ENCODE data around the gene CLEC1B. TPM values are rescaled to one million over a fixed set of nuclear protein-coding genes. Genes with fewer than 3 reads are reported as not detected.
"Not testable (repeated sequence)": the region's sequence is repeated elsewhere in the genome, so short reads cannot be mapped to it uniquely, and the experiment has no call there.

Gene CLEC1B
- not detected for total RNA-seq

GRCh38 chr12:9999016-9999415 lies at the start of gene CLEC1B:
CLEC1B (minus strand) TSS chr12:9999121; CDS start chr12:9999100, 21 bp downstream.
- DNase-seq (ENCODE audit: low spot score) (no peak), ATAC-seq (no peak)
- no peak within 1 kb of the TSS for H3K27ac Mint-ChIP-seq
- peaks cover 0 to 7% of the 10 kb centered on the region in 2 donors for H3K4me1 Mint-ChIP-seq (ENCODE audit: low read depth in 2 of 2)
- H3K36me3 Mint-ChIP-seq: no peaks in the 10 kb centered on the region
- no peaks in the 10 kb centered on the region for H3K9me3 Mint-ChIP-seq
- peaks cover 0 to 1% of the 10 kb centered on the region in 2 donors for H3K27me3 Mint-ChIP-seq
- no peak within 1 kb of the TSS for H3K4me3 Mint-ChIP-seq

GRCh38 chr12:10048526-10048925 lies 49.6 kb upstream of the CLEC1B start:
- H3K9me3 Mint-ChIP-seq: no peaks in the 10 kb centered on the region
- no peak overlapping the region for H3K27ac Mint-ChIP-seq
- no peak for ATAC-seq
- no peak overlapping the region for H3K4me3 Mint-ChIP-seq
- no peaks in the 10 kb centered on the region for H3K36me3 Mint-ChIP-seq
- peaks cover 7 to 13% of the 10 kb centered on the region in 2 donors for H3K4me1 Mint-ChIP-seq (ENCODE audit: low read depth in 2 of 2)
- no peak for DNase-seq (ENCODE audit: low spot score)
- H3K27me3 Mint-ChIP-seq: peaks cover 11 to 27% of the 10 kb centered on the region in 2 donors

- H3K4me1 Mint-ChIP-seq (ENCODE audit: low read depth in 2 of 2): peaks cover 0 to 3% of the 10 kb centered on the region in 2 donors
- no peak overlapping the region for H3K4me3 Mint-ChIP-seq
- ATAC-seq (no peak), DNase-seq (ENCODE audit: low spot score) (no peak)
- H3K27ac Mint-ChIP-seq: no peak overlapping the region
- no peaks in the 10 kb centered on the region for H3K36me3 Mint-ChIP-seq
- H3K9me3 Mint-ChIP-seq: no peaks in the 10 kb centered on the region
- peaks cover 13 to 20% of the 10 kb centered on the region in 2 donors for H3K27me3 Mint-ChIP-seq
Observed at GRCh38 chr12:10042167-10042566, 43.2 kb upstream of the CLEC1B start.

DNA sequence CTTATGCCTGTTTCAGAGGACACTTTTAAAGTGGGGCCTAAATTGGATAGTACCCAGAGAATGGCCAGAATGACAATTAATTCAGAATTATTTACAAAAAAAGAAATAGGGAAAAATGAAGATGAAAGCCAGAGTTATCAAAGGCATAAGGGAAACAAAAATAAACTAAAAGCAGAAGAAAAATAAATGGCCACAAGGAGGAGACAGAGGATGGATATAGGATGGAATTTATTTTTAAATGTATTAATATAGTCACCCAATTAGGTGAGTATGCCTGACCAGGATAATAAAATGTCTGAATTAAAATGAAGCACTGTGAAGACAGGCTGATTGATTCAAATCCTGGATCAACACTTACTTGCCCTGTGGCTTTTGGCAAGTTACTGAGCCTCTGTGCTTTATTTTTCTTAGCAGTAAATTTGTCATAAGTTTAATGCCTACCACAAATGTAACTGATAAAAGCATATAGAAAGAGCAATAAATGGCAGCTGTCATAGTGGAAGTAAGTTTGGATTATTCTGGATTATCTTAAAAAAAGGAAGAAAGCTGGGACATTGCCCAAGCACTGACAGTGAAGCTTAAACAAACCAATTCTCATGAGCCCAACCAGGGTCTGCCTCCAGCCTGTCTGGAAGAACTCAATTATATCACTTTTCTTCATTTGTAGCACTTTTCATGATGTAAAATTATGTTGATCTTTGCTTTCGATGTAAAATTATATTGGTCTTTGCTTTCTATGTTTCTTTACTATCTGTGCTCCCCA lies 35.0 kb upstream of the CLEC1B start:
- DNase-seq (ENCODE audit: low spot score) (no peak), ATAC-seq (no peak)
- H3K36me3 Mint-ChIP-seq: no peaks in the 10 kb centered on the region
- H3K4me1 Mint-ChIP-seq (ENCODE audit: low read depth in 2 of 2): peaks cover 7 to 15% of the 10 kb centered on the region in 2 donors
- H3K9me3 Mint-ChIP-seq: no peaks in the 10 kb centered on the region
- H3K27me3 Mint-ChIP-seq: peaks cover 6 to 14% of the 10 kb centered on the region in 2 donors
- no peak overlapping the region for H3K4me3 Mint-ChIP-seq
- no peak overlapping the region for H3K27ac Mint-ChIP-seq

DNA sequence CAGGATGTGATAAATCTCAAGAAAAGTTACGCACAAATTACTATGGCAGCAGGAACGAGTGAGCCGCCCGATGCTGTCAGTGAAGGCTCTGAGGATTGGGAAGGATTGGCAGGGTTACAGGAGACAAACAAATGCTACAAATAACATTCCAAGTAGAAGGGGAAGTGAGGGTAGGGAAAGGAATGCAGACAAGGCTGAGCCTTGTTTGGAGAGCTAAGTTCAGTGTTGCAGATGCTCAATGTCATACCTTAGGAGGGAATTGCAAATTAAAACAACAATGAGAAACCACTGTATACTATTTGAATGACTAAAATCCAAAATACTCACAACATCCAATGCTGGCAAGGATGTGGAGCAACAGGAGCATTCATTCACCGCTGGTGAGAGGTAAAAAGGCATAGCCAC lies 32.9 kb upstream of the CLEC1B start:
- Mint-ChIP-seq H3K36me3 (no peaks in the 10 kb centered on the region), H3K27me3 (peaks cover 7 to 14% of the 10 kb centered on the region in 2 donors), H3K9me3 (no peaks in the 10 kb centered on the region), H3K4me1 (ENCODE audit: low read depth in 2 of 2) (peaks cover 6 to 10% of the 10 kb centered on the region in 2 donors), H3K27ac (no peak overlapping the region), H3K4me3 (no peak overlapping the region)
- no peak for ATAC-seq
- no peak for DNase-seq (ENCODE audit: low spot score)

- no peak for ATAC-seq
- Mint-ChIP-seq H3K9me3 (no peaks in the 10 kb centered on the region), H3K4me1 (ENCODE audit: low read depth in 2 of 2) (peaks cover 1 to 6% of the 10 kb centered on the region in 2 donors), H3K4me3 (no peak overlapping the region), H3K36me3 (no peaks in the 10 kb centered on the region), H3K27me3 (peaks cover 7 to 14% of the 10 kb centered on the region in 2 donors), H3K27ac (no peak overlapping the region)
- no peak for DNase-seq (ENCODE audit: low spot score)
Observed at GRCh38 chr12:10031321-10031720, 32.4 kb upstream of the CLEC1B start.

- Mint-ChIP-seq H3K36me3 (no peaks in the 10 kb centered on the region), H3K4me3 (no peak within 1 kb of the TSS), H3K27me3 (peaks cover 7 to 14% of the 10 kb centered on the region in 2 donors), H3K9me3 (no peaks in the 10 kb centered on the region), H3K4me1 (ENCODE audit: low read depth in 2 of 2) (peaks cover 0 to 2% of the 10 kb centered on the region in 2 donors), H3K27ac (no peak within 1 kb of the TSS)
- DNase-seq (ENCODE audit: low spot score) (no peak), ATAC-seq (no peak)
Observed at GRCh38 chr12:10030446-10030845, 31.5 kb upstream of the CLEC1B start, which contains the start of gene CLEC9A. CLEC9A (plus strand) TSS chr12:10030682; CDS start chr12:10052688, 22,006 bp downstream.

DNA sequence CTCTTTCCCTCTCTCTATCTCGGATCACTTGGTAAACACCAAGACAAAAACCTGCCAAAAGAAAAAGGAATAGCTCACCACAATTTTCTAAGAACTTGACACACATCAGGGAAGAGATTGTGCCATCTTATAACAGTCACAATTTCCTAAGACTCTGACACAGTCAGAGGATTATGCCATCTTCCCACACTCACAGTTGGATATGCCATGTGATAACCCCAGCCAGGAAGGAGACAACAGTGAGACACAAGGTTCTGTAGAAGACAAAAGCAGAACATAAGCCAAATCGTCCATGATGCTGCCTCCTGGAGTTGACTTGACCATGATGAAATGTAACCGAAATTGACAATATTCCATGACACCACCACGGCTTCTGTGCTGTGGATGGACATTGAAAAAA lies 28.8 kb upstream of the CLEC1B start:
- no peak overlapping the region for H3K27ac Mint-ChIP-seq
- DNase-seq (ENCODE audit: low spot score) (no peak), ATAC-seq (no peak)
- H3K27me3 Mint-ChIP-seq: peaks cover 7 to 9% of the 10 kb centered on the region in 2 donors
- no peak overlapping the region for H3K4me3 Mint-ChIP-seq
- H3K9me3 Mint-ChIP-seq: no peaks in the 10 kb centered on the region
- H3K36me3 Mint-ChIP-seq: no peaks in the 10 kb centered on the region
- H3K4me1 Mint-ChIP-seq (ENCODE audit: low read depth in 2 of 2): no peaks in the 10 kb centered on the region

DNA sequence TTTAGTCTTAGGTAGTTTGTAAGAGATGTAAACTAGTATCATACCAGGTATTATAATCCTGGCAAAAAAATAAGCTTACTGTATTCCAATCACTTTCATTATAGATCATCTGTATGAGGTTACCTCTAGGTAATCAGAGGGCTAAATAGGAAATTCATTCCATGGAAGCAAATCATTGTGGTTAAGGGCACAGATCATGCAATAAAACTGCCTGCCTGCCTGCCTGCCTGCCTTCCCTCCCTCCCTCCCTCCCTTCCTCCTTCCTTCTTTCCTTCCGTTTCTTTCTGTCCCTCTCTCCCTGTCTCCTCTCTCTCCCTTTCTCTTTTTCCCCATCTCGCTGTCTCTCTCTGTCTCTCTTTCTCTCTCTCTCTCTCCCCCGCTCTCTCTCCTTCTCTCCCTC lies 28.4 kb upstream of the CLEC1B start:
- ATAC-seq: no peak
- Mint-ChIP-seq H3K36me3 (no peaks in the 10 kb centered on the region), H3K4me3 (no peak overlapping the region), H3K27me3 (peaks cover 7% of the 10 kb centered on the region in 2 donors), H3K4me1 (ENCODE audit: low read depth in 2 of 2) (no peaks in the 10 kb centered on the region), H3K27ac (no peak overlapping the region), H3K9me3 (no peaks in the 10 kb centered on the region)
- DNase-seq (ENCODE audit: low spot score): no peak

GRCh38 chr12:10026666-10027065 lies 27.7 kb upstream of the CLEC1B start:
- H3K4me1 Mint-ChIP-seq (ENCODE audit: low read depth in 2 of 2); ATAC-seq; H3K9me3 Mint-ChIP-seq; DNase-seq (ENCODE audit: low spot score); H3K36me3 Mint-ChIP-seq; H3K27me3 Mint-ChIP-seq; H3K27ac Mint-ChIP-seq; H3K4me3 Mint-ChIP-seq: not testable (repeated sequence)

DNA sequence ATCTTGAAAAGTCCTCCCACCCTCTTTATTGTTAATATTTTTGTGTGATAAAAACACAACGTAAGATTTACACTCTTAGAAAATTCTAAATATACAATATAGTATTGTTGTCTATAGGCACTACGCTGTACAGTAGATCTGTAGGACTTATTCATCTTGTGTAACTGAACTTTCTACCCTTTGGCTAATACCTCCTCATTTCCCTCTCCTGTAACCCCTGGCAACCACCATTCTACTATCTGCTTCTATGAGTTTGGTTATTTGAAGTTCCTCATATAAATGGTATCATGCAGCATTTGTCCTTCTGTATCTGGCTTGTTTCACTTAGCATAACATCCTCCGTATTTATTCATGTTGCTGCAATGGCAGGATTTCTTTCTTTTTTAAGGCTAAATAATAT lies 26.3 kb upstream of the CLEC1B start:
- Mint-ChIP-seq H3K9me3 (no peaks in the 10 kb centered on the region), H3K27me3 (peaks cover 0 to 7% of the 10 kb centered on the region in 2 donors), H3K4me3 (no peak overlapping the region)

GRCh38 chr12:10021342-10021741 lies 22.4 kb upstream of the CLEC1B start:
- no peak overlapping the region for H3K27ac Mint-ChIP-seq

More for the DNA sequence above, 26.3 kb upstream of the CLEC1B start:
- no peak for DNase-seq (ENCODE audit: low spot score)
- Mint-ChIP-seq H3K4me1 (ENCODE audit: low read depth in 2 of 2) (no peaks in the 10 kb centered on the region), H3K27ac (no peak overlapping the region), H3K36me3 (no peaks in the 10 kb centered on the region)
- no peak for ATAC-seq

GRCh38 chr12:10018386-10018785 lies 19.5 kb upstream of the CLEC1B start:
- DNase-seq (ENCODE audit: low spot score) (no peak), ATAC-seq (no peak)
- H3K4me3 Mint-ChIP-seq: no peak overlapping the region
- no peaks in the 10 kb centered on the region for H3K36me3 Mint-ChIP-seq
- H3K27ac Mint-ChIP-seq: no peak overlapping the region
- no peaks in the 10 kb centered on the region for H3K27me3 Mint-ChIP-seq
- no peaks in the 10 kb centered on the region for H3K9me3 Mint-ChIP-seq
- H3K4me1 Mint-ChIP-seq (ENCODE audit: low read depth in 2 of 2): no peaks in the 10 kb centered on the region

More at GRCh38 chr12:10021342-10021741, 22.4 kb upstream of the CLEC1B start:
- no peaks in the 10 kb centered on the region for H3K27me3 Mint-ChIP-seq
- no peaks in the 10 kb centered on the region for H3K4me1 Mint-ChIP-seq (ENCODE audit: low read depth in 2 of 2)
- DNase-seq (ENCODE audit: low spot score) (no peak), ATAC-seq (no peak)
- H3K36me3 Mint-ChIP-seq: no peaks in the 10 kb centered on the region
- no peaks in the 10 kb centered on the region for H3K9me3 Mint-ChIP-seq
- no peak overlapping the region for H3K4me3 Mint-ChIP-seq

- H3K27ac Mint-ChIP-seq: no peak overlapping the region
- no peak for DNase-seq (ENCODE audit: low spot score)
- H3K27me3 Mint-ChIP-seq: no peaks in the 10 kb centered on the region
- no peaks in the 10 kb centered on the region for H3K36me3 Mint-ChIP-seq
- ATAC-seq: no peak
- no peaks in the 10 kb centered on the region for H3K4me1 Mint-ChIP-seq (ENCODE audit: low read depth in 2 of 2)
- no peaks in the 10 kb centered on the region for H3K9me3 Mint-ChIP-seq
- no peak overlapping the region for H3K4me3 Mint-ChIP-seq
Observed at GRCh38 chr12:10016881-10017280, 18.0 kb upstream of the CLEC1B start.

Data from natural killer cell treated with Interleukin-12 subunit alpha and Interleukin-12 subunit beta and Interleukin-15 and Interleukin-18, amount 100 ng/mL, for 72 hours (primary cell).